GM23338 (cell line): ENCODE data around the gene LRTM2.

ENCODE experiments used
- CREB1 ChIP-seq: fragments of 250-450 bp; sonication (Bioruptor Pico); IDR thresholded peaks from 2 replicates; pipeline ENCODE4 v1.5.0; 2020; ENCODE audit warnings: low read depth, mild to moderate bottlenecking, moderate library complexity
- CTCF ChIP-seq, 2 experiments: fragments of 200-600 bp in 1 of 2; sonication (generic) in 1 of 2; conservative IDR thresholded peaks; 2 replicates each; pipeline versions ENCODE4 v1.5.1 to v1.6.1; 2016 to 2017; ENCODE audit warnings: antibody characterized with exemption in 2 of 2, low read depth in 2 of 2, mild to moderate bottlenecking in 2 of 2, moderate library complexity in 1 of 2
- ETS1 ChIP-seq: IDR thresholded peaks from 2 replicates; pipeline ENCODE4 v1.6.1; 2016; ENCODE audit warnings: antibody characterized with exemption
- EZH2 ChIP-seq: fragments of 200-600 bp; sonication (generic); IDR thresholded peaks from one replicate; pipeline ENCODE4 v1.8.0; 2017; ENCODE audit warnings: antibody characterized with exemption, mild to moderate bottlenecking, low read depth; ENCODE audit not compliant: unreplicated experiment
- EZH2phosphoT487 ChIP-seq: fragments of 200-600 bp; sonication (generic); IDR thresholded peaks from one replicate; pipeline ENCODE4 v1.8.1; 2018; ENCODE audit warnings: antibody characterized with exemption; ENCODE audit not compliant: unreplicated experiment
- JUNB ChIP-seq: IDR thresholded peaks from one replicate; pipeline ENCODE4 v1.6.1; 2016; ENCODE audit warnings: antibody characterized with exemption; ENCODE audit not compliant: unreplicated experiment
- NANOG ChIP-seq: IDR thresholded peaks from 2 replicates; pipeline ENCODE4 v1.6.1; 2016; ENCODE audit warnings: antibody characterized with exemption, borderline replicate concordance
- POLR2AphosphoS5 ChIP-seq: IDR thresholded peaks from 2 replicates; pipeline ENCODE4 v1.6.1; 2016; ENCODE audit warnings: antibody characterized with exemption, low read depth
- REST ChIP-seq: IDR thresholded peaks from one replicate; pipeline ENCODE4 v1.6.1; 2018; ENCODE audit warnings: antibody characterized with exemption; ENCODE audit not compliant: unreplicated experiment
- ZNF114 ChIP-seq: fragments of 250-450 bp; sonication (Bioruptor Pico); IDR thresholded peaks from 2 replicates; pipeline ENCODE4 v1.5.0; 2020; ENCODE audit warnings: mild to moderate bottlenecking, moderate library complexity

GRCh38 chr12:1876086-1876485 lies 55.7 kb downstream of the LRTM2 start:
- TF ChIP-seq CTCF (conservative IDR thresholded peaks at IDR 0.05; ENCODE audit: low read depth in 2 of 2) (no peak), EZH2 (no peak), CREB1 (CRISPR knock-in tag) (no peak), POLR2AphosphoS5 (no peak), JUNB (no peak), EZH2phosphoT487 (no peak), REST (no peak), ETS1 (no peak), NANOG (no peak), ZNF114 (CRISPR knock-in tag) (no peak)
